K562 (cell line): ENCODE data around the gene MUCL3. TPM values are rescaled to one million over a fixed set of nuclear protein-coding genes. Genes with fewer than 3 reads are reported as not detected.

Experiments
- ATAC-seq: fragments of 200-7000 bp; cut with Tn5 transposase; 3 replicates; pipeline ENCODE4 v1.9.1; 2020; ENCODE audit warnings: moderate library complexity
- BruUV-seq: library from RNA; stranded (reverse); fragments of 400-500 nt; replicated peaks from 2 replicates; lab custom pipeline; 2021; lab: Mats Ljungman, UMichigan
- CTCF ChIA-PET: fragments of 300-600 bp; formaldehyde crosslinking; extraction: SDS; loops from one replicate; lab custom pipeline; 2021; ENCODE audit warnings: low intra/inter-chr PET ratio; lab: Yijun Ruan, JAX
- POLR2A ChIA-PET: fragments of 300-600, 350-650 bp; sonication (Branson Sonifier 250); formaldehyde crosslinking; extraction: SDS; loops from one replicate; lab custom pipeline; 2021; ENCODE audit warnings: antibody characterized with exemption, inconsistent platforms; lab: Yijun Ruan, JAX
- DNase-seq, 4 experiments: peaks; one replicate each; pipeline versions ENCODE4 v3.0.0 to v3.0.0-alpha.2; 2011 to 2018; ENCODE audit warnings: low spot score in 3 of 4, mixed read lengths in 3 of 4; ENCODE audit errors: extremely low read depth in 1 of 4
- FAIRE-seq: peaks from 2 replicates; lab custom pipeline; 2011; peaks lifted over from hg19 to GRCh38; lab: Jason Lieb, UNC
- H2AFZ ChIP-seq: 2 replicates; pipeline ENCODE4 v1.6.0; 2011; ENCODE audit warnings: low read depth, low read length, control low read depth, inconsistent platforms
- H3K27ac ChIP-seq: fragments of 200-600 bp; 3 replicates; pipeline ENCODE4 v1.8.0; 2011; ENCODE audit warnings: low read depth, mild to moderate bottlenecking, control low read depth, inconsistent platforms, low read length, moderate library complexity, mixed read lengths; ENCODE audit errors: extremely low read depth
- H3K27me3 ChIP-seq, 2 experiments: fragments of 300-600 bp in 1 of 2; 2 replicates in 1 of 2; 3 replicates in 1 of 2; pipeline versions ENCODE4 v1.6.0 to v1.8.0; 2011; ENCODE audit warnings: inconsistent platforms in 2 of 2, low read length in 2 of 2, mild to moderate bottlenecking in 1 of 2, mixed read lengths in 1 of 2, moderate library complexity in 1 of 2; ENCODE audit not compliant: control insufficient read depth in 2 of 2, insufficient read depth in 2 of 2
- H3K36me3 ChIP-seq: fragments of 300-600 bp; 3 replicates; pipeline ENCODE4 v1.8.0; 2011; ENCODE audit warnings: mild to moderate bottlenecking, low read length, inconsistent platforms; ENCODE audit not compliant: control insufficient read depth, insufficient read depth
- H3K4me1 ChIP-seq, 2 experiments: fragments of 200-600 bp in 1 of 2; replicated peaks in 1 of 2; 2 replicates in 1 of 2; 3 replicates in 1 of 2; pipeline versions ENCODE4 v1.5.1 to v1.8.0; 2011; ENCODE audit warnings: inconsistent platforms in 2 of 2, low read length in 2 of 2, mild to moderate bottlenecking in 1 of 2, mixed read lengths in 1 of 2, moderate library complexity in 1 of 2; ENCODE audit not compliant: control insufficient read depth in 2 of 2, insufficient read depth in 2 of 2
- H3K4me2 ChIP-seq: 2 replicates; pipeline ENCODE4 v1.6.1; 2011; ENCODE audit warnings: low read length, control low read depth, inconsistent platforms, mixed read lengths; ENCODE audit not compliant: insufficient read depth
- H3K4me3 ChIP-seq: fragments of 200-600 bp; sonication (generic), shearing (Covaris generic); 2 replicates; pipeline ENCODE4 v1.5.1; 2016; ENCODE audit warnings: control low read depth, inconsistent platforms
- H3K79me2 ChIP-seq: fragments of 200-600 bp; 3 replicates; pipeline ENCODE4 v1.8.0; 2011; ENCODE audit warnings: low read length, inconsistent platforms; ENCODE audit not compliant: control insufficient read depth, insufficient read depth
- H3K9ac ChIP-seq, 2 experiments: 2 replicates each; pipeline versions ENCODE4 v1.6.0 to v1.6.1; 2011; ENCODE audit warnings: low read depth in 2 of 2, low read length in 2 of 2, control low read depth in 1 of 2, inconsistent platforms in 1 of 2, mild to moderate bottlenecking in 1 of 2, mixed read lengths in 1 of 2; ENCODE audit not compliant: insufficient read depth in 1 of 2
- H3K9me1 ChIP-seq: one replicate; pipeline ENCODE4 v1.6.0; 2011; ENCODE audit warnings: inconsistent platforms, mild to moderate bottlenecking, low read length, moderate library complexity; ENCODE audit not compliant: control insufficient read depth, insufficient read depth
- H3K9me3 ChIP-seq: replicated peaks from 2 replicates; pipeline ENCODE4 v1.5.1; 2011; ENCODE audit warnings: low read depth, low read length, inconsistent platforms; ENCODE audit not compliant: control insufficient read depth, insufficient read depth
- H4K20me1 ChIP-seq: replicated peaks from 2 replicates; pipeline ENCODE4 v1.6.1; 2011; ENCODE audit warnings: low read length, inconsistent platforms, mixed read lengths; ENCODE audit not compliant: control insufficient read depth, insufficient read depth
- BHLHE40 ChIP-seq: IDR thresholded peaks from 2 replicates; pipeline ENCODE4 v1.6.1; 2011; ENCODE audit warnings: low read length, improper control_type of control experiment
- CC2D1A ChIP-seq: fragments of 450-650 bp; IDR thresholded peaks from 2 replicates; pipeline ENCODE4 v1.6.1; 2017; ENCODE audit warnings: mild to moderate bottlenecking
- CSDE1 ChIP-seq, 2 experiments: fragments of 450-650 bp; IDR thresholded peaks; 2 replicates each; pipeline ENCODE4 v1.6.1; 2016; ENCODE audit warnings: mild to moderate bottlenecking in 1 of 2
- FOXA1 ChIP-seq: fragments of 450-650 bp; IDR thresholded peaks from 2 replicates; pipeline ENCODE4 v1.6.1; 2016; ENCODE audit warnings: mild to moderate bottlenecking, borderline replicate concordance
- GTF2E2 ChIP-seq: fragments of 200-800 bp; sonication (Bioruptor generic); IDR thresholded peaks from 2 replicates; pipeline ENCODE4 v1.6.1; 2016; ENCODE audit warnings: missing genetic modification characterization, missing compliant biosample characterization
- HDAC8 ChIP-seq: fragments of 450-650 bp; IDR thresholded peaks from 2 replicates; pipeline ENCODE4 v1.6.1; 2016; ENCODE audit warnings: mild to moderate bottlenecking, missing genetic modification characterization, moderate library complexity, missing compliant biosample characterization
- SNAPC5 ChIP-seq: fragments of 250-450 bp; sonication (Bioruptor Pico); IDR thresholded peaks from 2 replicates; pipeline ENCODE4 v1.8.0; 2021; ENCODE audit warnings: moderate library complexity, mild to moderate bottlenecking, inconsistent platforms
- TFAP4 ChIP-seq: sonication (generic); formaldehyde crosslinking; IDR thresholded peaks from 2 replicates; pipeline ENCODE4 v1.8.0; 2022; ENCODE audit warnings: missing genetic modification reagents, mild to moderate bottlenecking, moderate library complexity, borderline replicate concordance
- ZNF174 ChIP-seq: fragments of 250-450 bp; sonication (Bioruptor Pico); IDR thresholded peaks from 2 replicates; pipeline ENCODE4 v1.4.0; 2020; ENCODE audit warnings: mild to moderate bottlenecking
- WGBS: fragments of 100-300 bp; shearing (Covaris generic); methylation state at CpG from one replicate; pipeline ENCODE4 v1.1.6; 2016; ENCODE audit warnings: low coverage, mixed read lengths; ENCODE audit not compliant: insufficient coverage; ENCODE audit errors: missing lambda C conversion rate; 5-methylcytosine and 5-hydroxymethylcytosine counted together
- in situ Hi-C: fragments of 300-500 bp; cut with MboI; formaldehyde crosslinking; loops from 4 replicates; pipeline ENCODE4 v1.15.0; 2018; ENCODE audit warnings: inconsistent platforms, mixed read lengths
- intact Hi-C: fragments of 100-400 bp; cut with micrococcal nuclease; formaldehyde crosslinking; loops from 2 replicates; pipeline ENCODE4 v1.14.2; 2022
- polyA plus RNA-seq, 8 experiments: library from polyadenylated mRNA; depleted of rRNA in 4 of 8; stranded (reverse) in 5 of 8; unstranded in 3 of 8; fragments of >200 nt; fragmentation: Nextera tagmentation in 2 of 8; fragmentation: Illumina TruSeq in 1 of 8; extraction: Ambion mirVana in 2 of 8; extraction: Trizol in 1 of 8; gene quantifications; 2 replicates each; pipeline versions ENCODE4 v1.2.1 to v1.2.3, GENCODE V29; 2011 to 2014; ENCODE audit warnings: inconsistent platforms in 1 of 8, missing spikeins in 1 of 8
- total RNA-seq, 7 experiments: library from RNA; depleted of rRNA in 6 of 7; stranded (reverse); fragments of >200 nt in 6 of 7; fragmentation: Illumina TruSeq in 2 of 7; extraction: Trizol in 2 of 7; gene quantifications; 2 replicates each; pipeline versions ENCODE4 v1.2.1 to v1.2.3, GENCODE V29; 2011 to 2021; ENCODE audit warnings: low replicate concordance in 1 of 7

Gene MUCL3
- total and polyA plus RNA-seq, 9 of the 15 experiments (the other 6 are each of a cell fraction or from before 2014, with no cell fraction given), result 0.07 TPM; not detected in 8

- DNase-seq (no peak), FAIRE-seq (no peak), ATAC-seq (no peak)
- ChIA-PET POLR2A (no interaction called here), CTCF (no interaction called here)
- WGBS, result 2% methylated on average over 6 of the region's 6 CpGs
- Histone ChIP-seq H3K27ac (no peak overlapping the region), H3K79me2 (no peaks in the 10 kb centered on the region), H3K4me1 (peaks cover 8 to 11% of the 10 kb centered on the region in 2 experiments), H3K9me1 (no peaks in the 10 kb centered on the region), H3K9me3 (no peaks in the 10 kb centered on the region), H3K4me3 (no peak overlapping the region), H4K20me1 (peaks cover 14% of the 10 kb centered on the region; the same call in 1 of the 2 replicates), H3K9ac (no peak overlapping the region), H3K4me2 (no peak overlapping the region), H3K27me3 (peaks cover 29 to 54% of the 10 kb centered on the region in 2 experiments), H2AFZ (no peak overlapping the region), H3K36me3 (no peaks in the 10 kb centered on the region)
- intact Hi-C loops (no loop called here), in situ Hi-C loops (no loop called here)
- TF ChIP-seq FOXA1, result no peak
- no peak for TF ChIP-seq HDAC8 (tag)
- no peak for TF ChIP-seq ZNF174 (CRISPR knock-in tag)
- no peak for TF ChIP-seq TFAP4 (CRISPR knock-in tag)
- TF ChIP-seq CC2D1A, result no peak
- TF ChIP-seq CSDE1 (IDR thresholded peaks at IDR 0.05), result no peak
- TF ChIP-seq BHLHE40, result no peak
- TF ChIP-seq SNAPC5 (CRISPR knock-in tag), result no peak
- no peak for TF ChIP-seq GTF2E2 (tag)
- no TSS peak for BruUV-seq
Measured at GRCh38 chr6:30937265-30937664, 3.5 kb upstream of the MUCL3 start.
